SK-N-SH treated with all-trans-retinoic acid at 6 μM for 48 hours (cell line): Measurements from ENCODE around the gene SCO2.

Experiments used
- ATAC-seq: fragments of 200-7000 bp; cut with Tn5 transposase; 3 replicates; pipeline ENCODE4 v1.9.1; 2020; ENCODE audit warnings: mild to moderate bottlenecking, moderate library complexity
- ARNTL ChIP-seq: fragments of 450-650 bp; formaldehyde crosslinking; IDR thresholded peaks from 2 replicates; pipeline ENCODE4 v1.5.0; 2020; ENCODE audit warnings: low read depth, mild to moderate bottlenecking, moderate library complexity, borderline replicate concordance
- BACH2 ChIP-seq: fragments of 250-450 bp; sonication (Bioruptor Pico); IDR thresholded peaks from 2 replicates; pipeline ENCODE4 v1.9.0; 2021; ENCODE audit warnings: mild to moderate bottlenecking, borderline replicate concordance
- CREB5 ChIP-seq: fragments of 250-450 bp; sonication (Bioruptor Pico); IDR thresholded peaks from 2 replicates; pipeline ENCODE4 v1.5.1; 2020; ENCODE audit warnings: low read depth, mild to moderate bottlenecking, moderate library complexity
- CSDC2 ChIP-seq: fragments of 250-450 bp; sonication (Bioruptor Pico); IDR thresholded peaks from 2 replicates; pipeline ENCODE4 v1.5.0; 2020; ENCODE audit warnings: mild to moderate bottlenecking, moderate library complexity
- CSRNP3 ChIP-seq: fragments of 250-450 bp; sonication (Bioruptor Pico); IDR thresholded peaks from 2 replicates; pipeline ENCODE4 v1.5.1; 2021; ENCODE audit warnings: mild to moderate bottlenecking, moderate library complexity
- ESRRG ChIP-seq: fragments of 250-450 bp; sonication (Bioruptor Pico); IDR thresholded peaks from 2 replicates; pipeline ENCODE4 v1.6.1; 2021; ENCODE audit warnings: mild to moderate bottlenecking
- GLIS3 ChIP-seq: fragments of 250-450 bp; sonication (Bioruptor Pico); IDR thresholded peaks from 2 replicates; pipeline ENCODE4 v1.5.0; 2020; ENCODE audit warnings: mild to moderate bottlenecking, moderate library complexity
- ISL1 ChIP-seq: fragments of 250-450 bp; sonication (Bioruptor Pico); IDR thresholded peaks from 2 replicates; pipeline ENCODE4 v2.1.2; 2022; ENCODE audit warnings: mild to moderate bottlenecking, moderate library complexity
- OSR1 ChIP-seq: fragments of 250-450 bp; sonication (Bioruptor Pico); IDR thresholded peaks from 2 replicates; pipeline ENCODE4 v1.8.0; 2022; ENCODE audit warnings: moderate library complexity, mild to moderate bottlenecking, inconsistent platforms
- PATZ1 ChIP-seq: fragments of 250-450 bp; sonication (Bioruptor Pico); IDR thresholded peaks from 2 replicates; pipeline ENCODE4 v1.8.0; 2020; ENCODE audit warnings: mild to moderate bottlenecking, moderate library complexity, borderline replicate concordance
- POU6F1 ChIP-seq: fragments of 250-450 bp; sonication (Bioruptor Pico); IDR thresholded peaks from 2 replicates; pipeline ENCODE4 v1.8.0; 2021; ENCODE audit warnings: low read depth, mild to moderate bottlenecking, moderate library complexity, borderline replicate concordance
- RARB ChIP-seq: fragments of 250-450 bp; sonication (Bioruptor Pico); IDR thresholded peaks from 2 replicates; pipeline ENCODE4 v1.8.0; 2021; ENCODE audit warnings: mild to moderate bottlenecking, moderate library complexity
- SNAI2 ChIP-seq: fragments of 250-450 bp; sonication (Bioruptor Pico); IDR thresholded peaks from 2 replicates; pipeline ENCODE4 v1.5.0; 2020; ENCODE audit warnings: mild to moderate bottlenecking, moderate library complexity
- TCF4 ChIP-seq: fragments of 250-450 bp; sonication (Bioruptor Pico); IDR thresholded peaks from 2 replicates; pipeline ENCODE4 v1.8.0; 2021; ENCODE audit warnings: mild to moderate bottlenecking, moderate library complexity, borderline replicate concordance
- TSHZ2 ChIP-seq: fragments of 250-450 bp; sonication (Bioruptor Pico); IDR thresholded peaks from 2 replicates; pipeline ENCODE4 v1.5.0; 2020; ENCODE audit warnings: mild to moderate bottlenecking, moderate library complexity
- ZC3H10 ChIP-seq: fragments of 250-450 bp; sonication (Bioruptor Pico); IDR thresholded peaks from 2 replicates; pipeline ENCODE4 v1.5.1; 2021; ENCODE audit warnings: mild to moderate bottlenecking, moderate library complexity
- ZFP3 ChIP-seq: fragments of 250-450 bp; sonication (Bioruptor Pico); IDR thresholded peaks from 2 replicates; pipeline ENCODE4 v1.5.0; 2020; ENCODE audit warnings: mild to moderate bottlenecking, moderate library complexity
- ZFP30 ChIP-seq: fragments of 450-650 bp; formaldehyde crosslinking; IDR thresholded peaks from 2 replicates; pipeline ENCODE4 v1.5.0; 2022; ENCODE audit warnings: mild to moderate bottlenecking, moderate library complexity
- ZNF70 ChIP-seq: fragments of 450-650 bp; formaldehyde crosslinking; IDR thresholded peaks from 2 replicates; pipeline ENCODE4 v1.5.0; 2020; ENCODE audit warnings: mild to moderate bottlenecking, moderate library complexity

SCO2 gene

GRCh38 chr22:50481045-50481439 is 44.4 kb downstream of the SCO2 start (continued):
- TF ChIP-seq CSRNP3 (no peak), ARNTL (CRISPR knock-in tag) (no peak), OSR1 (no peak), CSDC2 (no peak), BACH2 (CRISPR knock-in tag) (no peak), ZFP3 (CRISPR knock-in tag) (no peak), TSHZ2 (no peak), SNAI2 (CRISPR knock-in tag) (no peak)

GRCh38 chr22:50479721-50480120 is 45.7 kb downstream of the SCO2 start:
- no peak for ATAC-seq
- no peak for TF ChIP-seq ZFP3 (CRISPR knock-in tag)
- TF ChIP-seq SNAI2 (CRISPR knock-in tag) = no peak
- TF ChIP-seq GLIS3 (CRISPR knock-in tag) = no peak
- no peak for TF ChIP-seq ISL1
- no peak for TF ChIP-seq TSHZ2
- TF ChIP-seq ZNF70 (CRISPR knock-in tag) = no peak

GRCh38 chr22:50477923-50478322 is 47.5 kb downstream of the SCO2 start:
- no peak for ATAC-seq
- no peak for TF ChIP-seq TSHZ2
- no peak for TF ChIP-seq CSRNP3
- no peak for TF ChIP-seq ARNTL (CRISPR knock-in tag)
- TF ChIP-seq ZC3H10 (CRISPR knock-in tag) = no peak

- no peak for ATAC-seq
- TF ChIP-seq ESRRG (CRISPR knock-in tag) (no peak), OSR1 (no peak), POU6F1 (CRISPR knock-in tag) (no peak), PATZ1 (CRISPR knock-in tag) (no peak), BACH2 (CRISPR knock-in tag) (no peak), CREB5 (CRISPR knock-in tag) (no peak), TCF4 (CRISPR knock-in tag) (no peak), ZFP30 (CRISPR knock-in tag) (no peak), ISL1 (no peak), RARB (CRISPR knock-in tag) (no peak), ZNF70 (CRISPR knock-in tag) (no peak)
Observed at GRCh38 chr22:50476868-50477267, 48.5 kb downstream of the SCO2 start.
